Panc1 (cell line): Measurements from ENCODE around the gene NELL2.

ENCODE experiments used
- CTCF ChIP-seq: fragments of 450-650 bp; IDR thresholded peaks from 2 replicates; pipeline ENCODE4 v1.5.1; 2017; ENCODE audit warnings: mild to moderate bottlenecking
- REST ChIP-seq, 2 experiments: IDR thresholded peaks; 2 replicates each; pipeline ENCODE4 v1.6.1; 2011 to 2012; ENCODE audit warnings: low read depth in 2 of 2, control low read depth in 1 of 2, low read length in 1 of 2, mild to moderate bottlenecking in 1 of 2, moderate library complexity in 1 of 2; ENCODE audit not compliant: insufficient read depth in 1 of 2

- TF ChIP-seq CTCF: no peak
- TF ChIP-seq REST (IDR thresholded peaks at IDR 0.05; ENCODE audit: insufficient read depth in 1 of 2, low read depth in 2 of 2, low read length in 1 of 2): no peak
Measured at GRCh38 chr12:44915958-44916357, 39.8 kb upstream of the NELL2 start.
